GM12874 (cell line): ENCODE data around the gene YEATS2.

Experiments used
- CTCF ChIP-seq: IDR thresholded peaks from 2 replicates; pipeline ENCODE4 v1.5.1; 2011; ENCODE audit warnings: low read depth, mild to moderate bottlenecking, control low read depth, low read length, moderate library complexity; ENCODE audit not compliant: insufficient read depth

The YEATS2 gene

GRCh38 chr3:183810643-183811594 lies 113.3 kb downstream of the YEATS2 start:
- TF ChIP-seq CTCF, result no peak

GRCh38 chr3:183811638-183812037 lies 114.0 kb downstream of the YEATS2 start:
- no peak for TF ChIP-seq CTCF

GRCh38 chr3:183812761-183813445 lies 115.3 kb downstream of the YEATS2 start:
- TF ChIP-seq CTCF, result no peak

- no peak for TF ChIP-seq CTCF
These were observed 116.6 kb downstream of the YEATS2 start for GRCh38 chr3:183814240-183814639.

- TF ChIP-seq CTCF, result no peak
These were observed 118.0 kb downstream of the YEATS2 start for GRCh38 chr3:183815563-183815940.

- TF ChIP-seq CTCF, result no peak
These were observed 118.4 kb downstream of the YEATS2 start for GRCh38 chr3:183815951-183816475.

- TF ChIP-seq CTCF, result no peak
These were observed 119.3 kb downstream of the YEATS2 start for GRCh38 chr3:183816681-183817510.
